GM10266 (cell line): ENCODE measurements around the gene SHMT1.
"Not testable (repeated sequence)": the region's sequence is repeated elsewhere in the genome, so short reads cannot be mapped to it uniquely, and the experiment has no call there.

Experiments used
- DNase-seq: peaks from one replicate; pipeline ENCODE4 v3.0.0; 2012; ENCODE audit errors: extremely low spot score
- CTCF ChIP-seq: IDR thresholded peaks from 2 replicates; pipeline ENCODE4 v1.5.1; 2012; ENCODE audit warnings: mild to moderate bottlenecking, low read depth; ENCODE audit not compliant: control insufficient read depth, insufficient read depth; ENCODE audit errors: missing control alignments

Gene SHMT1

GRCh38 chr17:18318117-18318516 lies 45.2 kb downstream of the SHMT1 start:
- TF ChIP-seq CTCF, result no peak
- no peak for DNase-seq

- no peak for DNase-seq
- no peak for TF ChIP-seq CTCF
Observed at GRCh38 chr17:18315961-18316360, 47.4 kb downstream of the SHMT1 start.

GRCh38 chr17:18315562-18315922 lies 47.8 kb downstream of the SHMT1 start:
- DNase-seq, result no peak
- no peak for TF ChIP-seq CTCF

GRCh38 chr17:18314731-18315561 lies 48.4 kb downstream of the SHMT1 start, which contains the start of the genes SMCR8 and TOP3A:
TSS of gene SMCR8 (plus strand) at chr17:18315293. CDS start at chr17:18315790, 497 bp downstream.
TSS of gene TOP3A (minus strand) at chr17:18314994. CDS start at chr17:18314778, 216 bp downstream.
- TF ChIP-seq CTCF, result no peak
- DNase-seq, result peak; percentile 89

GRCh38 chr17:18314059-18314730 lies 49.2 kb downstream of the SHMT1 start:
- no peak for TF ChIP-seq CTCF
- DNase-seq, result no peak

GRCh38 chr17:18309202-18309601 lies 54.1 kb downstream of the SHMT1 start:
- no peak for TF ChIP-seq CTCF
- no peak for DNase-seq

GRCh38 chr17:18303206-18303605 lies 60.1 kb downstream of the SHMT1 start:
- DNase-seq, result not testable (repeated sequence)
